Activated CD4-positive, alpha-beta T cell treated with anti-CD3 and anti-CD28 coated beads, Interleukin-2, amount 10 ng/mL, durations not matched to agents 7 days and 5 days (primary cell): Measurements from ENCODE around the gene RAB20. TPM values are rescaled to one million over a fixed set of nuclear protein-coding genes. Genes with fewer than 3 reads are reported as not detected.
"Not testable (repeated sequence)": the region's sequence is repeated elsewhere in the genome, so short reads cannot be mapped to it uniquely, and the experiment has no call there.

ENCODE experiments used
- CTCF ChIA-PET: fragments of 350-600 bp; sonication (Branson Sonifier 250); formaldehyde crosslinking; loops from one replicate; lab custom pipeline; 2021; ENCODE audit warnings: antibody characterized with exemption; lab: Charles Lee
- POLR2A ChIA-PET: fragments of 350-600 bp; sonication (Branson Sonifier 250); formaldehyde crosslinking; loops from one replicate; lab custom pipeline; 2021; ENCODE audit warnings: antibody characterized with exemption; lab: Charles Lee
- DNase-seq: peaks from one replicate; pipeline ENCODE4 v3.0.0-alpha.2; 2020
- H3K27ac Mint-ChIP-seq: one replicate; pipeline ENCODE4 v1.8.0; 2021; ENCODE audit warnings: mild to moderate bottlenecking, moderate library complexity, mixed read lengths
- H3K27me3 Mint-ChIP-seq: one replicate; pipeline ENCODE4 v1.8.0; 2021; ENCODE audit warnings: mixed read lengths
- H3K36me3 Mint-ChIP-seq: one replicate; pipeline ENCODE4 v1.8.0; 2021; ENCODE audit warnings: low read depth, mixed read lengths
- H3K4me1 Mint-ChIP-seq: one replicate; pipeline ENCODE4 v1.8.0; 2021; ENCODE audit warnings: mixed read lengths
- H3K4me3 Mint-ChIP-seq: one replicate; pipeline ENCODE4 v1.8.0; 2021; ENCODE audit warnings: mild to moderate bottlenecking, moderate library complexity, mixed read lengths
- H3K9me3 Mint-ChIP-seq: one replicate; pipeline ENCODE4 v1.8.0; 2021; ENCODE audit warnings: mixed read lengths
- total RNA-seq, 2 experiments: library from RNA; stranded (reverse); gene quantifications; one replicate each; pipeline ENCODE4 v1.2.3, GENCODE V29; 2021

Gene RAB20, protein sequence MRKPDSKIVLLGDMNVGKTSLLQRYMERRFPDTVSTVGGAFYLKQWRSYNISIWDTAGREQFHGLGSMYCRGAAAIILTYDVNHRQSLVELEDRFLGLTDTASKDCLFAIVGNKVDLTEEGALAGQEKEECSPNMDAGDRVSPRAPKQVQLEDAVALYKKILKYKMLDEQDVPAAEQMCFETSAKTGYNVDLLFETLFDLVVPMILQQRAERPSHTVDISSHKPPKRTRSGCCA
- total RNA-seq: 1 to 10 TPM; 3.2 to 4.1 TPM

DNA sequence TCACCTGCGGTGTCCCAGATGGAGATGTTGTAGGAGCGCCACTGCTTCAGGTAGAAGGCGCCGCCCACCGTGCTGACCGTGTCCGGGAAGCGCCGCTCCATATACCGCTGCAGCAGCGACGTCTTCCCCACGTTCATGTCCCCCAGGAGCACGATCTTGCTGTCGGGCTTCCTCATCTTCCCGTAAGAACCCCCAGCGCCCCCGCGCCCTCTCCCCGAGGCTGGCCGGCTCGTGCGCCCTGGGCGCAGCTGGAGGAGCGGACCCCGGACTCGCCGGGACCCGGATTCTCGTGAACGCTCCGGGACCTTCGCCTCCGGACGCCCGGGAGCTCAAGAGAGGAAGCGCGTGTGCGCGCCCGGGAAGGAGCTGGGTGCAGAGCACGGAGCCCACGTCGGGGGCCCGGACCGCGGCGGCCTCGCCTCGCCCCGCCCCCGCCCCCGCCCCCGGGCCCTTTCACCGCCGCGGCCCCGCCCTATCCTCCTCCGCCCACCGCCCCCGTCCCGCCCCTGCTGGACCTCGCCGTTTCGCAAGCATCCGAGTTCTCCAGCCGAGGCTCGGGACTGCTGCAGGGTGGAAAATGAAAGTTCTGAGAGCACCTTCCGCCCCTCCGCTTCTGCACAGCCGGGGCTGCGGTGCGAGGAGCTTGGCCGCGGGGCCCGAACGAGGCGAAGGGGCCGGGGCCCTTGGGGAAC lies at the start of gene RAB20:
RAB20 (minus strand) TSS at position 379 of the 692 bp plus-strand sequence; CDS start at position 176, 203 bp downstream.
- Mint-ChIP-seq H3K4me3 (peak within 1 kb of the TSS; percentile 94), H3K27me3 (peaks cover 23% of the 10 kb centered on the region), H3K9me3 (no peaks in the 10 kb centered on the region), H3K36me3 (peaks cover 5% of the 10 kb centered on the region), H3K4me1 (peaks cover 33% of the 10 kb centered on the region), H3K27ac (peak within 1 kb of the TSS; percentile 85)
- POLR2A ChIA-PET: interaction anchor here (1.0 kb wide), 2 partner anchors 54 to 106 kb away, joined by 3 to 4 read pairs; partner anchors contain the start of gene NAXD
- peak; percentile 69 for DNase-seq
- CTCF ChIA-PET: interaction anchor here (1.0 kb wide), 1 partner anchor 28 kb away, joined by 3 read pairs; no protein-coding TSS in a partner anchor

DNA sequence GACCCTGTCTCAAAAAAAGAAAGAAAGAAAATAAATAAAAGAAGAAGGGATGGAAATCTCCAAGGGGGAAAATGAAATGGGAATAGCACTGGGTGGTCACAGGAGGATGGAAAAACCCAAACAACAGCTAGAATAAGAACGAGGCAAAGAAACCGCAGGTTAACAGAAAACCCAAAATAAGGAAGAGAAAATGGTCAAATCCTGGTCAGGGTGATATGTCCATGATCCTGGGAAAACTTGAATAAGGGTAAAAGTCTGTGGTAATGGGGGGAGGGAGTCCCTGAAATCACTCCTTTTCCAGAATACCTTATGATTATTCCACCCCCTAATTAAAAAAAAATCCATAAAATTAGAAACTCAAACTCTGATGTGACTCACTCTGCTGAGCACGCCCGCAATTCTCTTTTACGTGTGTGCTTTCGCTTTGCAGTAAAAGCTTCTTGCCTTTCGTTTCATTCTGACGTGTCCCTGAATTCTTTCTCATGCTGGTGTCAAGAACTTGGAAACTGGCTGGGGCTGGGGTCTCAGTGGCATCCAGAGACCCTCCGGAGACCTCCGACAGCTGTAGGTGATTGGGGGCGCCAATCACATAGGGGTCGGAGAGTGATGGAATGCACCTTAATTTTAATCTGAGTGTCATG lies 49.6 kb upstream of the RAB20 start:
- Mint-ChIP-seq H3K27ac (no peak overlapping the region), H3K4me3 (no peak overlapping the region), H3K9me3 (peaks cover 6% of the 10 kb centered on the region), H3K4me1 (peaks cover 8% of the 10 kb centered on the region), H3K27me3 (peaks cover 1% of the 10 kb centered on the region), H3K36me3 (peaks cover 3% of the 10 kb centered on the region)
- DNase-seq: no peak
- ChIA-PET CTCF (interaction anchor here (1.1 kb wide), 1 partner anchor 10 kb away, joined by 4 read pairs; no protein-coding TSS in a partner anchor), POLR2A (no interaction called here)

DNA sequence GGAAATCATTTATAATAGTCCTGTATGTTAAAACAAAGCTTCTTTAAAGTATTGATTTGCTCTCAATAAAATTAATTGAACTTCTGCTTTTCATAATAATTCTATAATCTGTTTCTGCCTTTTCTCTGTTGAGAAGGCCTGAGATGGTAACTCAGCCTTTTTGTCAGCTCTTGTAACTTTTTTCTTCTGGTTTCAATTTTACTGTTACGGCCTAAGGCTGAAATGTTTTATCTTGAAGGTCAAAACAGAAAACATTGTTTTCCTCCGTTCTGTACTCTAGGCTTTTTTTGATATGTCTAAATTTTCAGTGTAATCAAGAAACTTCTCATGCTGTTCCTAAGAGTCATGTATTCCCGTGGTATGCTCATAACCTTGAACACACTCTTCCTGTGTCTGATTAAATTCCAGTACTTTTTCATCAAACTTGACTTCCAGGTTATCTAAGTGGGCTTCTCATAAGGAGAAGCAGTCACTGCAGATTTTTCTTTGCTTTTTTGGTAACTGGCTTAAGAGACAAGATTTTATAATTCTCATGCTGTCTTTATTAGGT lies 46.2 kb upstream of the RAB20 start:
- no peak overlapping the region for H3K27ac Mint-ChIP-seq
- H3K36me3 Mint-ChIP-seq: no peaks in the 10 kb centered on the region
- H3K27me3 Mint-ChIP-seq: peaks cover under 1% of the 10 kb centered on the region
- no peak overlapping the region for H3K4me3 Mint-ChIP-seq
- ChIA-PET POLR2A (no interaction called here), CTCF (interaction anchor here (1.2 kb wide), 1 partner anchor 143 kb away, joined by 4 read pairs; no protein-coding TSS in a partner anchor)
- H3K9me3 Mint-ChIP-seq: no peaks in the 10 kb centered on the region
- no peak for DNase-seq
- peaks cover 4% of the 10 kb centered on the region for H3K4me1 Mint-ChIP-seq

DNA sequence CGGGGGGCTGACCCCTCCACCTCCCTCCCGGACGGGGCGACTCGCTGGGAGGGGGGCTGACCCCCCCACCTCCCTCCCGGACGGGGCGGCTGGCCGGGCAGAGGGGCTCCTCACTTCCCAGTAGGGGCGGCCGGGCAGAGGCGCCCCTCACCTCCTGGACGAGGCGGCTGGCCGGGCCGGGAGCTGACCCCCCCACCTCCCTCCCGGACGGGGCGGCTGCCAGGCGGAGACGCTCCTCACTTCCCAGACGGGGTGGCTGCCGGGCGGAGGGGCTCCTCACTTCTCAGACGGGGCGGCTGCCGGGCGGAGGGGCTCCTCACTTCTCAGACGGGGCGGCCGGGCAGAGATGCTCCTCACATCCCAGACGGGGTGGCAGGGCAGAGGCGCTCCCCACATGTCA lies 44.8 kb upstream of the RAB20 start:
- H3K4me3 Mint-ChIP-seq, CTCF ChIA-PET, H3K36me3 Mint-ChIP-seq: not testable (repeated sequence)

DNA sequence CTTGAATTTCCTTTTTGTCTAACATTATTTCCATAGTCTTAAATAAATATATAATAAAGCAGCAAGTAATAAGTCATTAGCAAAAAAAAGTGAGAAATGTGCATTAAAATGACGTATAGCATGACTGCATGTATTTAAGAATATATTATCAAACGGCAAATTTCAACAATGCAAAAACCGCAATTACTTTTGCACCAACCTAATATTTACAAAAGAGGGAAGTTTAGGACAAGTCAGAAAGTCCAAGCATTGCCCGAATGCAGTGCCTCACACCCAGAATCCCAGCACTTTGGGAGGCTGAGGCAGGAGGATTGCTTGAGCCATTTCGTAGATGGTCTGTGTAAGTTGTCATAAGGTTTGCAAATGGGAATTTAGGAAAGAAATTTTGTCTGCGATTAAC lies 43.6 kb upstream of the RAB20 start:
- Mint-ChIP-seq H3K9me3 (no peaks in the 10 kb centered on the region), H3K27ac (no peak overlapping the region), H3K4me3 (no peak overlapping the region), H3K4me1 (no peaks in the 10 kb centered on the region), H3K36me3 (no peaks in the 10 kb centered on the region), H3K27me3 (no peaks in the 10 kb centered on the region)
- ChIA-PET POLR2A (no interaction called here), CTCF (no interaction called here)
- DNase-seq: no peak

More for the DNA sequence above, 44.8 kb upstream of the RAB20 start:
- H3K4me1 Mint-ChIP-seq, DNase-seq, H3K27me3 Mint-ChIP-seq, H3K9me3 Mint-ChIP-seq, H3K27ac Mint-ChIP-seq, POLR2A ChIA-PET: not testable (repeated sequence)

DNA sequence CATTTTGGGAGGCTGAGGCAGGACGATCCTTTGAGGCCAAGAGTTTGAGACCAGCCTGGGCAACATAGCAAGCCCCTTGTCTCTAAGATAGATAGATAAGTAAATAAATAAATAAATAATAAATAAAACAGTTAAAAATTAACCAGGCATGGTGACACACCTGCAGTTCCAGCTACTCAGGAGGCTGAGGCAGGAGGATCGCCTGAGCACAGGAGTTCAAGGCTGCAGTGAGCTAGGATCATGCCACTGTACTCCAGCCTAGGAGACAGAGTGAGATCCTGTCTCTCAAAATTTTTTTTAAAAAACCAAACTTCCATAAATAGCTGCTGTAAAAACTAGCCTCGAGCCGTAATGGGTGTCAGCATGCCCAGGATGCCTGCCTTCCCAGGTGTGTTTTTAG lies 39.5 kb upstream of the RAB20 start:
- Mint-ChIP-seq H3K36me3 (no peaks in the 10 kb centered on the region), H3K4me3 (no peak overlapping the region), H3K4me1 (no peaks in the 10 kb centered on the region), H3K27me3 (no peaks in the 10 kb centered on the region), H3K9me3 (no peaks in the 10 kb centered on the region), H3K27ac (no peak overlapping the region)
- DNase-seq: no peak
- POLR2A ChIA-PET: no interaction called here
- CTCF ChIA-PET: no interaction called here

DNA sequence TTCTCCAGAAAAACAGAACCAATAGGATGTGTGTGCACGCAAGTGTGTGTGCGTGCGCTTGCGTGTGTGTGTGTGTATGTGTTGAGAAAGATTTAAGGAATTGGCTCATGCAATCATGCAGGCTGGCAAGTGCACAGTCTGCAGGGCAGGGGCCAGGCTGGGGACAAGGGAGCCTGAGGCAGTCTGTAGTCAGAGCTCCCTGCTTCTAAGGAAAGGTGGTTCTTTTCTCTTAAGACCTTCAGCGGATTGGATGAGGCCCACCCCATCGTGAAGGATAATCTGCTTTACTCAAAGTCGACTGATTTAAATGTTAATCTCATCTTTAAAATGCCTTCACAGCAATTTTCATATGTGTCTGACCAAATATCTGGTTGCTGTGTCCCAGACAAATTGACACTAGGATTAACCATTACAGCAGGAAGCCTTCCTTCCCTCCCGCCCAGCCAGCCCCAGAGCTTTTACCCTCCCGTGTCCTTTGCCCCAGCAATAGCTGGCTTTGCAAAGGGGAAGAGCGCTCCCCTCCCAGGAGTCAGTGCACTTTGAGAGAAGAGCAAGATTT lies 38.8 kb upstream of the RAB20 start:
- H3K27me3 Mint-ChIP-seq: no peaks in the 10 kb centered on the region
- DNase-seq: no peak
- no peak overlapping the region for H3K27ac Mint-ChIP-seq
- H3K4me3 Mint-ChIP-seq: no peak overlapping the region
- POLR2A ChIA-PET: no interaction called here
- CTCF ChIA-PET: no interaction called here
- no peaks in the 10 kb centered on the region for H3K9me3 Mint-ChIP-seq
- H3K4me1 Mint-ChIP-seq: no peaks in the 10 kb centered on the region
- no peaks in the 10 kb centered on the region for H3K36me3 Mint-ChIP-seq

DNA sequence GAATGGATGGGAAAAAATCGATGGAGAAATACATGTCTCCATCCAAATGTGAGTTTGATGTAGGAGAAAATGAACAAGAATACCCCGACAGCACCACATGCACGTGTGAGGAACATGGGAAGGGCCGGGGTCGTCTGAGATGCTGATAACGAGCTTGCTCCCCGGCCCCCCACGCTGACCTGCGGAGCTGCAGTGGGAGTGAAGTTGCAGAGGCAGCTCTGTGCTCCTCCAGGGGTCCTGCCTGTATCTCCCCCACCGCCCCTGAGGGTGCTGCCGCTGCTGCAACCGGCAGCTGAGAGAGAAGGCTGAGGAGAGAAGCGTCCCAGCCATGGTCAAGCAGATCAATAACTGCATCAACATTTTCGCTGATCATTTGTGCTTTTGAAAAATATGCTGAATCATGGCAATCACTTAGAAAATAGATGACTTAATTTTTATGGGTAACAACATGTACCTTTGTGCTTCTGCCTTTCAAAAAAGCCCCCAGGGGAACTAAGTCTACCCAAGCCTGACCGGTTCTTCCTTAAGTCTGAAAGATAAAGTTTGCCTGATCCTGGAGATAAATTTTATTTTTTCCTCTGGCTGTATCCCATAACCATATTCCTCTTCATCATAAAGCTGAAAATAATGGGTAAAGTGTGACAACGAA lies 35.6 kb upstream of the RAB20 start:
- peaks cover 2% of the 10 kb centered on the region for H3K27me3 Mint-ChIP-seq
- no peaks in the 10 kb centered on the region for H3K4me1 Mint-ChIP-seq
- H3K36me3 Mint-ChIP-seq: no peaks in the 10 kb centered on the region
- DNase-seq: no peak
- no peaks in the 10 kb centered on the region for H3K9me3 Mint-ChIP-seq
- ChIA-PET POLR2A (no interaction called here), CTCF (interaction anchor here (0.6 kb wide), 1 partner anchor 118 kb away, joined by 4 read pairs; no protein-coding TSS in a partner anchor)
- no peak overlapping the region for H3K4me3 Mint-ChIP-seq
- H3K27ac Mint-ChIP-seq: no peak overlapping the region

DNA sequence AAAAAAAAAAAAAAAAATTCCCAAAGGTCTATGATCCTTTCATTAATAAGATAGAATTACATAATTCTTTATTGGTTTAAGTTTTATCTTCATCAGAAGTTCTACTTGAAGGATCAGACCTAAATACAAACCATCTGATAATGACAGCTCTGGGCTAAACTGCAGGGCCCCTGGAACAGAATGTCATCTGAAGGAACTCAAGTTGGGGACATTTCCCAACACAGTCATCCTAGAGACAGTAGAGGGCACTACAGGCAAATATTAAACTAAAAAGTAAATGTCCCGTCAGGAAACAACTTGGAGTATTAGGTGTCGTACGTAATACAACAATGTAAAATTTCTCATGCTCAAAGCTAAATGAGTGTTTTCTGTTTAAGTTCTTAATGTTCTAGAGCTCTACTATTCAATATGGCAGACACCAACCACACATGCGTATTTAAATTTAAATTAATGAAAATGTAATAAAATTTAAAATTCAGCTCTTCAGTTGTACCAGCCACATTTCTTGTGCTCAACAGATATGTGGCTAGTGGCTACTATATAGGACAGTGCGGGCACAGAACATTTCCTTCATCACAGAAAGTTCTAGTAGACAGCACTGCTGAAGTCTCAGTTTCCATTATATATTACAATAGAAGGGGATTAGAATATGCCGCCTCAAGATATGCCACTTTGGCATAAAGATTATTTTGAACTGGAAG lies 32.1 kb upstream of the RAB20 start:
- peak; percentile 33 for DNase-seq

DNA sequence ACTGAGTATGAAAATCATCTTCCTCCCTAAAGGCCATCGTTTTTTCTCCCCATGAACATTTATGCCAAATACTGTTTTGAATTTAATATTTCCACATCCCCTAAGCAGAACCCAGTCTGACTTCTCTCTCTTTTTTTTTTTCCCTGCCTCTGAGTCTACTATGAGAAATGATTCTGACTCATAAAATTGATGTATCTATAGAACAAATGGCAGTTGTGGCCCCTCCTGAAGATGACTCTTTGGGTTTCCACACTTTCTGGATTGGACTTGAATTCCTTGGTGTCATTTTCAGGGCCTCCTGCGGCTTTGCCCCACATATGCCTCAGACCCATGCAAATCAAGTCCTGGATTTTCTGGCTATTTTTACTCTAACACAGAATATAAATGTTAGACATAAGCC lies 31.1 kb upstream of the RAB20 start:
- ChIA-PET POLR2A (no interaction called here), CTCF (no interaction called here)
- no peak overlapping the region for H3K27ac Mint-ChIP-seq
- no peak for DNase-seq
- peaks cover 11% of the 10 kb centered on the region for H3K27me3 Mint-ChIP-seq
- no peaks in the 10 kb centered on the region for H3K4me1 Mint-ChIP-seq
- no peak overlapping the region for H3K4me3 Mint-ChIP-seq
- H3K36me3 Mint-ChIP-seq: no peaks in the 10 kb centered on the region
- H3K9me3 Mint-ChIP-seq: no peaks in the 10 kb centered on the region

More for the DNA sequence above, 32.1 kb upstream of the RAB20 start:
- POLR2A ChIA-PET: no interaction called here
- no peak overlapping the region for H3K27ac Mint-ChIP-seq
- H3K4me1 Mint-ChIP-seq: no peaks in the 10 kb centered on the region
- H3K9me3 Mint-ChIP-seq: no peaks in the 10 kb centered on the region
- H3K4me3 Mint-ChIP-seq: no peak overlapping the region
- H3K36me3 Mint-ChIP-seq: no peaks in the 10 kb centered on the region
- H3K27me3 Mint-ChIP-seq: peaks cover 10% of the 10 kb centered on the region
- CTCF ChIA-PET: interaction anchor here (1.0 to 1.2 kb wide), 3 partner anchors 15 to 22 kb away, joined by 3 to 4 read pairs (median 3); partner anchors contain the start of gene NAXD

DNA sequence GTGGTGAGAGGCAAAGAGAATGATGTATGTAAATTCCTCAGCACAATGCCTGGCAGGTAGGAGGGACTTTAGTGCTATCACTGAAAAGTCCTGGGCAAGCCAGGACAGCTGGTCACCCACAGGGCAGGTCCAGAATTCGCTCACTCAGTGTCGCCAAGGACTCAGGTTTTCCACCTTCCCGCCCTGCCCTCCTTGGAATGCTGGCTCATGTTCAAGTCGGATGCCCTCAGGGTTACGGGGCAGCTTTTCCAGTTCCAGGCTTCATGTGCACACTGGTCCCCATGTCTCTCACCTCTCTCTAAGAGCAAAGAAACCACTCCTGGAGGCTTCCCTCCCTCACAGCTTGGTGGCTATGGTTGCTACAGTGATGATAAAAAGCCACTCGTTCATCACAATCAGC lies 29.1 kb upstream of the RAB20 start:
- POLR2A ChIA-PET: interaction anchor here (0.5 kb wide), 1 partner anchor 728 kb away, joined by 3 read pairs; no protein-coding TSS in a partner anchor

More for the DNA sequence above, 29.1 kb upstream of the RAB20 start:
- CTCF ChIA-PET: interaction anchor here (1.1 kb wide), 1 partner anchor 30 kb away, joined by 3 read pairs; no protein-coding TSS in a partner anchor
- H3K27me3 Mint-ChIP-seq: peaks cover 13% of the 10 kb centered on the region
- H3K27ac Mint-ChIP-seq: no peak overlapping the region
- no peak for DNase-seq
- no peak overlapping the region for H3K4me3 Mint-ChIP-seq
- H3K9me3 Mint-ChIP-seq: no peaks in the 10 kb centered on the region
- no peaks in the 10 kb centered on the region for H3K4me1 Mint-ChIP-seq
- H3K36me3 Mint-ChIP-seq: no peaks in the 10 kb centered on the region
